ENCODE measurements around the gene FBXL16. TPM values are rescaled to one million over a fixed set of nuclear protein-coding genes. Genes with fewer than 3 reads are reported as not detected.

FBXL16 gene
- total and polyA plus RNA-seq, 4 donors: under 0.01 to 0.14 TPM; not detected in 2

- peak; percentile 75 for DNase-seq (ENCODE audit: low spot score)
- no peaks in the 10 kb centered on the region for H3K9me3 ChIP-seq (ENCODE audit: control insufficient read depth in 4 of 4, low read length in 3 of 4)
- H3K9ac ChIP-seq (ENCODE audit: low read depth in 1 of 2, low read length in 2 of 2): peak overlapping the region in 1 of 2 donors; percentile 62
- TF ChIP-seq REST (IDR thresholded peaks at IDR 0.05): no peak
- TF ChIP-seq GABPA (IDR thresholded peaks at IDR 0.05 in 1 of 2, conservative IDR thresholded peaks at IDR 0.05 in 1 of 2): peak in 1 of 2 donors; percentile 27
- TF ChIP-seq RAD21 (IDR thresholded peaks at IDR 0.05): no peak
- no peak for TF ChIP-seq FOXA1 (IDR thresholded peaks at IDR 0.05)
- peak; percentile 73 for TF ChIP-seq SP1 (IDR thresholded peaks at IDR 0.05)
- TF ChIP-seq MAX (IDR thresholded peaks at IDR 0.05): peak; percentile 34
- TF ChIP-seq ATF3 (IDR thresholded peaks at IDR 0.05): no peak
- no peak for TF ChIP-seq JUND (IDR thresholded peaks at IDR 0.05)
- TF ChIP-seq FOXA2 (IDR thresholded peaks at IDR 0.05): no peak
- TF ChIP-seq, protein P1, sequence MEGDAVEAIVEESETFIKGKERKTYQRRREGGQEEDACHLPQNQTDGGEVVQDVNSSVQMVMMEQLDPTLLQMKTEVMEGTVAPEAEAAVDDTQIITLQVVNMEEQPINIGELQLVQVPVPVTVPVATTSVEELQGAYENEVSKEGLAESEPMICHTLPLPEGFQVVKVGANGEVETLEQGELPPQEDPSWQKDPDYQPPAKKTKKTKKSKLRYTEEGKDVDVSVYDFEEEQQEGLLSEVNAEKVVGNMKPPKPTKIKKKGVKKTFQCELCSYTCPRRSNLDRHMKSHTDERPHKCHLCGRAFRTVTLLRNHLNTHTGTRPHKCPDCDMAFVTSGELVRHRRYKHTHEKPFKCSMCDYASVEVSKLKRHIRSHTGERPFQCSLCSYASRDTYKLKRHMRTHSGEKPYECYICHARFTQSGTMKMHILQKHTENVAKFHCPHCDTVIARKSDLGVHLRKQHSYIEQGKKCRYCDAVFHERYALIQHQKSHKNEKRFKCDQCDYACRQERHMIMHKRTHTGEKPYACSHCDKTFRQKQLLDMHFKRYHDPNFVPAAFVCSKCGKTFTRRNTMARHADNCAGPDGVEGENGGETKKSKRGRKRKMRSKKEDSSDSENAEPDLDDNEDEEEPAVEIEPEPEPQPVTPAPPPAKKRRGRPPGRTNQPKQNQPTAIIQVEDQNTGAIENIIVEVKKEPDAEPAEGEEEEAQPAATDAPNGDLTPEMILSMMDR (IDR thresholded peaks at IDR 0.05; ENCODE audit: low read depth, low read length, missing input control): no peak
- no peak for TF ChIP-seq HNF4G (IDR thresholded peaks at IDR 0.05)
- TF ChIP-seq NR2F2 (IDR thresholded peaks at IDR 0.05): no peak
- TF ChIP-seq RXRA (IDR thresholded peaks at IDR 0.05): peak; percentile 92 to 95
- peak; percentile 44 for TF ChIP-seq YY1 (IDR thresholded peaks at IDR 0.05)
- TF ChIP-seq EGR1 (IDR thresholded peaks at IDR 0.05; ENCODE audit: low read depth in 2 of 2): no peak
- peak; percentile 46 to 76 for TF ChIP-seq HNF4A (conservative IDR thresholded peaks at IDR 0.05)
- TF ChIP-seq TAF1 (conservative IDR thresholded peaks at IDR 0.05): no peak
- TF ChIP-seq, protein P2, sequence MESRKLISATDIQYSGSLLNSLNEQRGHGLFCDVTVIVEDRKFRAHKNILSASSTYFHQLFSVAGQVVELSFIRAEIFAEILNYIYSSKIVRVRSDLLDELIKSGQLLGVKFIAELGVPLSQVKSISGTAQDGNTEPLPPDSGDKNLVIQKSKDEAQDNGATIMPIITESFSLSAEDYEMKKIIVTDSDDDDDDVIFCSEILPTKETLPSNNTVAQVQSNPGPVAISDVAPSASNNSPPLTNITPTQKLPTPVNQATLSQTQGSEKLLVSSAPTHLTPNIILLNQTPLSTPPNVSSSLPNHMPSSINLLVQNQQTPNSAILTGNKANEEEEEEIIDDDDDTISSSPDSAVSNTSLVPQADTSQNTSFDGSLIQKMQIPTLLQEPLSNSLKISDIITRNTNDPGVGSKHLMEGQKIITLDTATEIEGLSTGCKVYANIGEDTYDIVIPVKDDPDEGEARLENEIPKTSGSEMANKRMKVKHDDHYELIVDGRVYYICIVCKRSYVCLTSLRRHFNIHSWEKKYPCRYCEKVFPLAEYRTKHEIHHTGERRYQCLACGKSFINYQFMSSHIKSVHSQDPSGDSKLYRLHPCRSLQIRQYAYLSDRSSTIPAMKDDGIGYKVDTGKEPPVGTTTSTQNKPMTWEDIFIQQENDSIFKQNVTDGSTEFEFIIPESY (IDR thresholded peaks at IDR 0.05): peak; percentile 35
- peaks cover 0 to 1% (median 0%) of the 10 kb centered on the region in 4 donors for H3K36me3 ChIP-seq (ENCODE audit: control insufficient read depth in 4 of 4, insufficient read depth in 3 of 4, low read depth in 1 of 4, low read length in 3 of 4)
- peaks cover 21 to 82% (median 58%) of the 10 kb centered on the region in 4 donors for H3K4me1 ChIP-seq (ENCODE audit: control insufficient read depth in 4 of 4, insufficient read depth in 4 of 4, low read length in 3 of 4)
- WGBS: 34% methylated on average over 32 of the region's 32 CpGs
- peak overlapping the region; percentile 86 to 89 for H3K27ac ChIP-seq (ENCODE audit: low read depth in 1 of 2, low read length in 2 of 2)
- peak overlapping the region in 1 of 3 donors; percentile 69 for H3K4me3 ChIP-seq (ENCODE audit: low read depth in 1 of 3, low read length in 3 of 3)
- H3K27me3 ChIP-seq (ENCODE audit: control insufficient read depth in 4 of 4, insufficient read depth in 4 of 4, low read length in 3 of 4): no peaks in the 10 kb centered on the region
These were observed 59.5 kb downstream of the FBXL16 start for GRCh38 chr16:645852-646678.

All from liver (tissue), 9 donors.